Endometrial microvascular endothelial cells (primary cell): ENCODE data around the gene PSMC1. TPM values are rescaled to one million over a fixed set of nuclear protein-coding genes. Genes with fewer than 3 reads are reported as not detected.

Experiments used
- in situ Hi-C: cut with HindIII; loops from 2 replicates; pipeline ENCODE4 v1.10.0; 2017; ENCODE audit warnings: low sequenced_read_pairs, low pct_unique_long_range_greater_than_20kb; ENCODE audit errors: inconsistent ontology term
- total RNA-seq: library from RNA; depleted of rRNA; stranded (reverse); fragments of >200 nt; gene quantifications from one replicate; pipeline ENCODE4 v1.2.3, GENCODE V29; 2015; ENCODE audit errors: inconsistent ontology term

PSMC1 gene
- total RNA-seq, 1 donor from 2014 or later = 203 TPM

DNA sequence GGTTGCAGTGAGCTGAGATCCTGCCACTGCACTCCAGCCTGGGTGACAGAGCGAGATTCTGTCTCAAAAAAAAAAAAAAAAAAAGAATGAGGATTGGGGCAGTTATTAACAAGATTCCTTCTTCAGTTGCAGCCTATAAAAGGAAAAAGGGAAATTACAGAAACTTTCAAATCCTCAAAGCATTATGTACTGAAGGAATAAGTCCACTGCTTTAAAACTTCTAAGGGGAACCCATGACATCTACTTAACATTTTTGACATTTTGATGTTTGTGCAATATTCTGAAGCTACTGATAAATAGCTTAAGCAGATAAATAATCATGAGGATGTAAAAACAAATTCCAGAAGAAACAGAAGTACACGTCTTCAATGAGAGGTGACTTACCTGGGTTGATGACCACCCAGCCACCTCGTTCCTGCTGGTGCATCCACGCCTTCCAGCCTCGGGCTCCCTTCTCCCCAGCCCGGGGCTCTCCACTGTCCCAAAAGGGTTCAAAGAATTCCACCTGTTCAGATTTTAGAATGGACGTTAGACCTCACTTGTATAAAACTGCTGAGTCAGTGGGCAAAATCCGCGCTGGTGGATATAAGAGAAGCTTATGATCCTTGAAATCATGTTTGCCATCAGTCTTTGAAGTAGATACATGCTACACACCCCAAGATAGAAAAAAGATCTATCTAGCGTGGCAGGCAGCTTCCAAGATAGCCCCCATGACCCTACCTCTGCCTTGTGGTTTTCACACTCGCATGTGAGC is 41.7 kb downstream of the PSMC1 start:
- in situ Hi-C loops = no loop called here

- in situ Hi-C loops = no loop called here
Observed at GRCh38 chr14:90299408-90299807, 43.1 kb downstream of the PSMC1 start.

DNA sequence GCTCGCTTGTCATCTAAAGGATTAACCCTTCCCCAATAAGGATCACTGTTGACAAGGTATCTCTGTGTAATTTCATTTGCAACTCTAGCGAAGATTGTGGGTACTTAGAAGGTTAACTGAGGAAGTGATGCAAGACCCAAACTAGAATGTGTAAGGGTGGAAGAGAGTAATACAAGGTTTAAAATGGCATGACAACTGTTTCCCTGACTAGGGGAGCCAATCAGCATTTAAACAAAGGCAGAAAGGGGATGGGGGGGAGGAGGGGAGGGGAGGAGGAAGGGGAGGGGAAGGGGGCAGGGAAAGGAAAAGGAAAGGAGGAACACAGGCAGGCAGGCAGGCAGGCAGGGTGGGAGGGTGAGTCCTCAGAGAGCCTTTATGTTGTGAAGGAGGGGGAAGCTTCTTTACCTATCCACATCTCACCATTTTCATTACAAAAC is 44.3 kb downstream of the PSMC1 start:
- in situ Hi-C loops = no loop called here

DNA sequence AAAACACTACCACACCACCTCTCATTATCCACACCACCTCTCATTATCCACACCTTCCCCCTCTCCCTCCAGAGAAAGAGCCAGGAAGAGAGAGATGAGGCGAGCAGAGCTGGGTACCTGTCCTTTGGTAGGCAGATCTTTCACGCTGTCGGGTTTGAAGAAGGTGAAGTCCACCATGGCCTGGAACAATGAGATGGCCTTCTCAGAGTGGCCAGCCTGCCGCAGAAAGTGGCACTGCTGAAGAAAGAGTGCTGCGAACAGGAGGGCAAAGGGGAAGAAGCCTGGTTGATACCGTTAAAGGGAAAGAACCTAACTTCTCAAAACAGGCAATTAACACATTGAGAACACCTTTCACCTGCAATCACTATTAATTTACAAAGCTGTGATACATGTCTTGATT is 44.8 kb downstream of the PSMC1 start:
- in situ Hi-C loops = no loop called here

GRCh38 chr14:90301668-90302090 is 45.3 kb downstream of the PSMC1 start:
- in situ Hi-C loops = no loop called here

DNA sequence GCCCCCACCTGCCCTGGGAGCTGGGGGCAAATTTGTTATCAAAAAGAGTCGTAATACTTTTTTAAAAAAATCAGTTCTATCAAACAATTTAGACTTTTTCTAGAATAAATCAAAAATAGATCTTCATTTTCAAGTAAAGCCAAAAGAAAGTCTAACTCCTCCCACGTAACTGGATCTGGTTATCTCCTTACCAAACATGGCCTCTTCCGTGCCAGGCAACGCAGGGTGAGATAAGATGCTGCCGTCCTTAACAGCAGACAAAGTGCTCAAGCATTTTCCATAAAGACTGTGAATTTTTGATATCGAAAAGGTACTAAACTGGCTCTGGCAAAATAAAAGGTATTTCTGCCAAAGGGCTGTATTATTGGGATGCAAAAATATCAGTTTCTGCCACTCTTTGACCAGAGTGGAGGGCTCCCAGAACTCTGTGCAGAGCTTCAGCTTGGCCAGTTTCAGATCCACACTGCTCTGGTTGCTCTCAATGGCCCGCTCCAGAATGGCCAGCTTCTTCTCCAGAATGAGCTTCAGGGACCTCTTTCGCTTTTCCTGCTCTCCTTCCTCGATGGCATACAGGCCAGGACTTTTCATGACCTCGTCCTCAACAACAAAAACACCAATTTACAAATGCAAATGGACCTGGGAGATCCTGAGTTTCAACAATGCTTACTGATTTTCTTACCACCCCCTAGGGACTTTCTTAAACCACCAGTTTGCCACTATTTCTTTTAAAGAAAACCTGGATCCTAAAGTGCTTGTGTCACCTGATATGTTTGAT is 46.4 kb downstream of the PSMC1 start:
- in situ Hi-C loops = no loop called here

- in situ Hi-C loops = no loop called here
Observed at GRCh38 chr14:90303473-90303872, 47.1 kb downstream of the PSMC1 start.

GRCh38 chr14:90304502-90304901 is 48.1 kb downstream of the PSMC1 start:
- in situ Hi-C loops = no loop called here

DNA sequence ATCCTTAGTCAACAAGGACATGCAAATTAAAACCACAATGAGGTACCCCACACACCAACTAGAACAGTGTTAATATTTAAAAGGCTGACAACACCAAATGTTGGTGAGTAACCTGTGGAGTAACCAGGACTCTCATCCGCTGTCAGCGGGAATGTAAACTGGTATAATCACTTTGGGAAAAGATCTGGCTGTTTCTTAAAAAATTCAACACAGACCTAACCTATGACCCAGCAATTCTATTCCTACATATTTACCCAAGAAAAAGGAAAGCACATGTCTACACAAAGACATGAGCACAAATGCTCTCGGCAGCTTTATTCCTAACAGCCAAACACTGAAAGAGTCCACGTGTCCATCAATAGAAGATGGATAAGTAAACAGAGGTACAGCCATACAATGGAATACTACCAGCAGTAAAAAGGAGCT is 48.8 kb downstream of the PSMC1 start:
- in situ Hi-C loops = no loop called here

- in situ Hi-C loops = no loop called here
Observed at GRCh38 chr14:90308561-90308960, 52.2 kb downstream of the PSMC1 start.

- in situ Hi-C loops = no loop called here
Observed at GRCh38 chr14:90317286-90317685, 60.9 kb downstream of the PSMC1 start.

DNA sequence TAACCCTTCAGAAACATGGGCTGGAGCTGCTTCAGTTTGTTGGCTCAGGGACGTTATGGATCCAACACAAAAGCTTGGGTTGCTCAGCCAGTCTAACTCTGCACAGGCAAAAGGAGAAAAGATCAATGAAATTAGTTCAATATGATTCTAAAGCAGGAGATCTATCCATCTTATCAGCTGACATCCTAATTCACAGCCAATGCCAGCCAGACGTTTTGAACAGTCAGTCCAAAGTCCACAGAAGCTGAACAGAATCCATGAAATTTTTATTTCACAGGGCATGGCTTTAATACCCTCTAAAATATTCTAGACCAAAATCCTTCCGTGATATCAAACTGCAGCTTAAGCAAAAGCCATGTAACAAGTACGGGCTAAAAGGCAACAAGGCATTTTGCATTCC is 61.7 kb downstream of the PSMC1 start:
- in situ Hi-C loops = no loop called here

DNA sequence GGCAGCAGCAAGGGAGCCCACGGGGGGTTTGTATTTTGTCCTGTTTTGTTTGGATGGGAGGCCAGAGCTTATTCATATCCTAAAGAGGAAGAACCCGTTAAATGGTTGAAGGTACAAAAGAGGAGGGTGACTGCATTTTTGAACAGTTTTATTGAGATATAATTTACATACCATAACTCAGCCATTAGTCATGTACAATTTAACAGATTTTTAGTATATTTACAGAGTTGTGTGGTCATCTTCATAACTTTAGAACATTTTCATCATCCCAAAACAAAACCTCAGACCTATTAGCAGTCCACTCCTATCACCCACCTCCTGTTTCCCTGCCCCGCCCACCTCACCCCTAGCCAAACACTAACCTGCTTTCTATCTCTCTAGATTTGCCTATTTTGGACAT is 62.8 kb downstream of the PSMC1 start:
- in situ Hi-C loops = no loop called here

DNA sequence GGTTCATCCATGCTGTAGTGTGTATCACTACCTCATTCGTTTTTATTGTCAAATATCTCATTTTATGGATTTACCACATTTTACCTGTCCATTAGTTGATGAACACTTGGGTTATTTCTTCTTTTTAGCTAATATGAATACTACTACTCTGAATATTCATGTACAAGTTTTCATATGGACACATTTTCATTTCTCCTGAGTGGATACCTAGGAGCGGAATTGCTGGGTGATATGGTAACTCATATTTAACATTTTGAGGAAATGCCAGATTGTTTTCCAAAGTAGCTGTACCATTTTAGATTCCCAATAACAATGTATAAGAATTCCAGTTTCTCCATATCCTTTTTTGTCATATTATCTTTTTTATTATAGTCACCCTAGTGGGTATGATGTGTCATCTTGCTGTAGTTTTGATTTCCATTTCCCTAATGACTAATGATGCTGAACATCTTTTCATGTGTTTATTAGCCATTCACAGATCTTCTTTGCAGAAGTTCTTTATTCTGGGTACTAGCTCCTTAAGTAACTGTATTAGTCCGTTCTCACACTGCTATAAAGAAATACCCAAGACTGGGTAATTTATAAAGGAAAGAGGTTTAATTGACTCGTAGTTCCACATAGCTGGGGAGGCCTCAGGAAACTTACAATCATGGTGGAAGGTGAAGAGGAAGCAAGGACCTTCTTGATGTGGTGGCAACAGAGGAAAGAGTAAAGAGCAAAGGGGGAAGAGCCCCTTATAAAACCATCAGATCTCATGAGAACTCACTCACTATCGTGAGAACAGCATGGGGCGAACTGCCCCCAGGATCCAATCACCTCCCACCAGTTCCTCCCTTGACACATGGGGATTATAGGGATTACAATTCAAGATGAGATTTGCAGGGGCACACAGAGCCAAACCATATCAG is 63.5 kb downstream of the PSMC1 start:
- in situ Hi-C loops = no loop called here

DNA sequence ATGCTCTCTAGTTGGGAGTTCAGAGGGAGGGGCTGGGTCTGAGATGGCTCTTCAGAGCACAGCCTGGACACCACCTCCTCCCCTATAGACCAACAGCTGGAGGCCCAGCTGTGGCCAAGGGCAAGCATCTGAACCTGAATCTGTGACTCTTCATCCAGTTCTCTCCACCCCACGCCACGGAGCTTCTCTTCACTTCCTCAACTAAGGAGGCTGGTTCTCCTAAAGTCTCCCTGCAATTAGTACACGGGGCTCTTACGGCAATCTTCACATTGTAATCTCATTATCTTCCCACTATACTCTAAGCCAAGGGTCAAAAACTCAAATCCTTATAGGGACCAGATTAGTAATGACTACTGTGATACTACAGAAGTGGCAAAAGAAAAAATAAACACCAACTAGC is 65.5 kb downstream of the PSMC1 start:
- in situ Hi-C loops = no loop called here

Other genes starting within 250 kb of the PSMC1 start
- gene KCNK13, start 194.6 kb upstream of the PSMC1 start, total RNA-seq = not detected
- gene NRDE2, start 75.4 kb downstream of the PSMC1 start, total RNA-seq = 7.5 TPM
- gene CALM1, start 140.5 kb downstream of the PSMC1 start, total RNA-seq = 452 TPM